H9 (cell line): ENCODE data around the gene IER5. TPM values are rescaled to one million over a fixed set of nuclear protein-coding genes. Genes with fewer than 3 reads are reported as not detected.

ENCODE experiments used
- DNase-seq: peaks from one replicate; pipeline ENCODE4 v3.0.0-alpha.2; 2017
- H2AFZ ChIP-seq: one replicate; pipeline ENCODE4 v1.6.1; 2013; ENCODE audit warnings: mild to moderate bottlenecking, low read length, control low read depth, moderate library complexity
- H2AK5ac ChIP-seq: 2 replicates; pipeline ENCODE4 v1.6.1; 2013; ENCODE audit warnings: low read length, control low read depth, mixed read lengths; ENCODE audit not compliant: insufficient read length
- H2BK120ac ChIP-seq: one replicate; pipeline ENCODE4 v1.6.1; 2013; ENCODE audit warnings: low read depth, mild to moderate bottlenecking, low read length, control low read depth, inconsistent platforms; ENCODE audit not compliant: poor library complexity, severe bottlenecking
- H2BK12ac ChIP-seq: 2 replicates; pipeline ENCODE4 v1.6.1; 2013; ENCODE audit warnings: low read length, control low read depth, mixed read lengths, low read depth; ENCODE audit not compliant: insufficient read length
- H2BK15ac ChIP-seq: 2 replicates; pipeline ENCODE4 v1.6.1; 2013; ENCODE audit warnings: low read depth, low read length, control low read depth
- H2BK20ac ChIP-seq: one replicate; pipeline ENCODE4 v1.6.1; 2013; ENCODE audit warnings: low read depth, mild to moderate bottlenecking, low read length, control low read depth, inconsistent platforms; ENCODE audit not compliant: poor library complexity, severe bottlenecking
- H2BK5ac ChIP-seq: 2 replicates; pipeline ENCODE4 v1.6.1; 2013; ENCODE audit warnings: low read length, control low read depth, mixed read lengths; ENCODE audit not compliant: insufficient read length
- H3K14ac ChIP-seq: 2 replicates; pipeline ENCODE4 v1.6.1; 2013; ENCODE audit warnings: low read length, control low read depth; ENCODE audit not compliant: insufficient read depth
- H3K18ac ChIP-seq: 2 replicates; pipeline ENCODE4 v1.6.1; 2013; ENCODE audit warnings: low read depth, mild to moderate bottlenecking, mixed read lengths, low read length, control low read depth; ENCODE audit not compliant: insufficient read length
- H3K23ac ChIP-seq: 2 replicates; pipeline ENCODE4 v1.6.1; 2013; ENCODE audit warnings: low read length, control low read depth, mixed read lengths, low read depth; ENCODE audit not compliant: insufficient read length
- H3K23me2 ChIP-seq: 2 replicates; pipeline ENCODE4 v1.6.1; 2013; ENCODE audit warnings: low read depth, mild to moderate bottlenecking, mixed read lengths, low read length, control low read depth; ENCODE audit not compliant: insufficient read length, poor library complexity, severe bottlenecking
- H3K27ac ChIP-seq: 2 replicates; pipeline ENCODE4 v1.5.1; 2013; ENCODE audit warnings: low read length, control low read depth, mixed read lengths, low read depth; ENCODE audit not compliant: insufficient read length
- H3K27me3 ChIP-seq: 2 replicates; pipeline ENCODE4 v1.6.1; 2013; ENCODE audit warnings: low read length, control low read depth, inconsistent platforms; ENCODE audit not compliant: insufficient read depth
- H3K4ac ChIP-seq: 2 replicates; pipeline ENCODE4 v1.6.1; 2013; ENCODE audit warnings: low read depth, mild to moderate bottlenecking, control low read depth, inconsistent platforms, low read length, moderate library complexity
- H3K4me1 ChIP-seq: 2 replicates; pipeline ENCODE4 v1.6.1; 2013; ENCODE audit warnings: low read length, control low read depth, inconsistent platforms; ENCODE audit not compliant: insufficient read depth
- H3K4me2 ChIP-seq: 2 replicates; pipeline ENCODE4 v1.6.1; 2013; ENCODE audit warnings: low read length, control low read depth, mixed read lengths; ENCODE audit not compliant: insufficient read length, insufficient read depth
- H3K56ac ChIP-seq: 2 replicates; pipeline ENCODE4 v1.6.1; 2013; ENCODE audit warnings: low read depth, mild to moderate bottlenecking, mixed read lengths, low read length, control low read depth; ENCODE audit not compliant: insufficient read length
- H3K79me1 ChIP-seq: 2 replicates; pipeline ENCODE4 v1.6.1; 2013; ENCODE audit warnings: low read depth, mild to moderate bottlenecking, moderate library complexity, low read length, control low read depth, inconsistent platforms; ENCODE audit not compliant: insufficient read depth, poor library complexity, severe bottlenecking
- H3K79me2 ChIP-seq: 2 replicates; pipeline ENCODE4 v1.6.1; 2013; ENCODE audit warnings: low read length, control low read depth, inconsistent platforms; ENCODE audit not compliant: insufficient read depth
- H3K9ac ChIP-seq: 2 replicates; pipeline ENCODE4 v1.6.1; 2013; ENCODE audit warnings: low read length, control low read depth, mixed read lengths; ENCODE audit not compliant: insufficient read length; ENCODE audit errors: extremely low read depth
- H3K9me3 ChIP-seq: one replicate; pipeline ENCODE4 v1.6.1; 2013; ENCODE audit warnings: low read depth, low read length, inconsistent platforms; ENCODE audit not compliant: control insufficient read depth
- H3T11ph ChIP-seq: one replicate; pipeline ENCODE4 v1.6.1; 2013; ENCODE audit warnings: mild to moderate bottlenecking, low read length, control low read depth, inconsistent platforms
- H4K20me1 ChIP-seq: one replicate; pipeline ENCODE4 v1.6.1; 2013; ENCODE audit not compliant: control insufficient read depth, insufficient read length, insufficient read depth
- H4K5ac ChIP-seq: 2 replicates; pipeline ENCODE4 v1.6.1; 2013; ENCODE audit warnings: low read depth, mild to moderate bottlenecking, mixed read lengths, low read length, control low read depth; ENCODE audit not compliant: insufficient read length
- H4K8ac ChIP-seq: replicated peaks from 2 replicates; pipeline ENCODE4 v1.6.1; 2013; ENCODE audit warnings: low read length, control low read depth, mixed read lengths, low read depth; ENCODE audit not compliant: insufficient read length
- H4K91ac ChIP-seq: 2 replicates; pipeline ENCODE4 v1.6.1; 2013; ENCODE audit warnings: low read depth, mild to moderate bottlenecking, moderate library complexity, mixed read lengths, low read length, control low read depth; ENCODE audit not compliant: insufficient read length
- H3K27ac Mint-ChIP-seq, 3 experiments: 2 replicates in 2 of 3; 3 replicates in 1 of 3; pipeline ENCODE4 v1.8.0; 2020 to 2021; ENCODE audit warnings: mixed read lengths in 3 of 3, mild to moderate bottlenecking in 1 of 3, moderate library complexity in 1 of 3
- H3K27me3 Mint-ChIP-seq: 2 replicates; pipeline ENCODE4 v1.8.0; 2021; ENCODE audit warnings: low read depth, mild to moderate bottlenecking, moderate library complexity, mixed read lengths
- H3K36me3 Mint-ChIP-seq, 3 experiments: 2 replicates in 2 of 3; 3 replicates in 1 of 3; pipeline ENCODE4 v1.8.0; 2020 to 2021; ENCODE audit warnings: low read depth in 3 of 3, mixed read lengths in 3 of 3; ENCODE audit not compliant: insufficient read depth in 1 of 3
- H3K4me1 Mint-ChIP-seq, 2 experiments: 2 replicates each; pipeline ENCODE4 v1.8.0; 2020; ENCODE audit warnings: mixed read lengths in 2 of 2
- H3K4me3 Mint-ChIP-seq, 2 experiments: 2 replicates in 1 of 2; 3 replicates in 1 of 2; pipeline ENCODE4 v1.8.0; 2020 to 2021; ENCODE audit warnings: mild to moderate bottlenecking in 2 of 2, mixed read lengths in 2 of 2, moderate library complexity in 1 of 2
- H3K9me3 Mint-ChIP-seq, 2 experiments: 2 replicates in 1 of 2; 3 replicates in 1 of 2; pipeline ENCODE4 v1.8.0; 2020; ENCODE audit warnings: mild to moderate bottlenecking in 2 of 2, mixed read lengths in 2 of 2, moderate library complexity in 1 of 2
- WGBS: extraction: QIAGEN DNeasy Blood & Tissue Kit; methylation state at CpG from one replicate; pipeline ENCODE4 v1.1.7; 2013; ENCODE audit warnings: missing lambda C conversion rate, low lambda C conversion rate, mixed read lengths; ENCODE audit not compliant: insufficient read length; ENCODE audit errors: extremely low coverage; 5-methylcytosine and 5-hydroxymethylcytosine counted together
- total RNA-seq: library from RNA; stranded (reverse); gene quantifications from 2 replicates; pipeline ENCODE4 v1.2.1, GENCODE V29; 2021
- TF ChIP-seq, protein P1 (sequence below): fragments of 200-600 bp; sonication (generic); conservative IDR thresholded peaks from 3 replicates; pipeline ENCODE4 v1.8.0; 2021; ENCODE audit warnings: antibody characterized with exemption, mild to moderate bottlenecking

IER5 gene
- total RNA-seq, 1 experiment from 2014 or later, result 6.7 TPM

DNA sequence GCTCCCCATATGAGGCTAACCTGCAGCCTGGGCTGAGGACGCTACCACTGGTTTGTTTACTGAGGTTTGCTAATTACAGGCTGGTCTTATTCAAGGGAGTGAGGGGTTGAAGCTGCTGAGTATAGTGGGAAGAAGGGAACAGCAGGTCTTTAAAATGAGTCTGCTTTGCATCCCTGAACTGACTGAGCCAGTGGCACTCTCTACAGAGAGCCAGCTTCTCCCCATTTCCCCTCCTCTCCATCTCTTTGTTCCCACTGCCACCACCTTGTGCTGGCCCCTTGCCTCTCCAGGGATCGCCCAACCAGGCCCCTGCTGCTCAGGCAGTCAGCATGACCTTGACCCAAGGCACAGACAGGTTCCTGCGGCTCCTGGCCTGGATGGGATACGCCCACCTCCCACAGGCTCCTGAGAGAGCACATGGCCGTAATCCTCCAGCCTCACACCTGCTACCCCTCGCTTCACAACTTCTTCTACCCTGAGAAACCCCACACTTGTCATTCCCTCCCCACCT is 45.0 kb downstream of the IER5 start:
- H3K4me2 ChIP-seq, result no peak overlapping the region
- no peak overlapping the region for H3K9ac ChIP-seq
- H3K18ac ChIP-seq, result no peak overlapping the region
- peaks cover 15% of the 10 kb centered on the region for H3K4me1 ChIP-seq
- Mint-ChIP-seq H3K36me3 (no peaks in the 10 kb centered on the region), H3K9me3 (peaks cover 0 to 2% of the 10 kb centered on the region in 2 experiments; a peak in 1 of 5 replicates), H3K4me3 (peak overlapping the region in 1 of 2 experiments; percentile 28; a peak in 2 of 5 replicates), H3K27me3 (peaks cover 18% of the 10 kb centered on the region), H3K27ac (peak overlapping the region; percentile 30 to 92 (median 64); a peak in 4 of 7 replicates), H3K4me1 (peaks cover 48 to 58% of the 10 kb centered on the region in 2 experiments)
- H4K5ac ChIP-seq, result no peak overlapping the region
- H4K91ac ChIP-seq, result no peak overlapping the region
- no peaks in the 10 kb centered on the region for H3K23me2 ChIP-seq
- DNase-seq, result peak; percentile 76
- TF ChIP-seq, protein P1, sequence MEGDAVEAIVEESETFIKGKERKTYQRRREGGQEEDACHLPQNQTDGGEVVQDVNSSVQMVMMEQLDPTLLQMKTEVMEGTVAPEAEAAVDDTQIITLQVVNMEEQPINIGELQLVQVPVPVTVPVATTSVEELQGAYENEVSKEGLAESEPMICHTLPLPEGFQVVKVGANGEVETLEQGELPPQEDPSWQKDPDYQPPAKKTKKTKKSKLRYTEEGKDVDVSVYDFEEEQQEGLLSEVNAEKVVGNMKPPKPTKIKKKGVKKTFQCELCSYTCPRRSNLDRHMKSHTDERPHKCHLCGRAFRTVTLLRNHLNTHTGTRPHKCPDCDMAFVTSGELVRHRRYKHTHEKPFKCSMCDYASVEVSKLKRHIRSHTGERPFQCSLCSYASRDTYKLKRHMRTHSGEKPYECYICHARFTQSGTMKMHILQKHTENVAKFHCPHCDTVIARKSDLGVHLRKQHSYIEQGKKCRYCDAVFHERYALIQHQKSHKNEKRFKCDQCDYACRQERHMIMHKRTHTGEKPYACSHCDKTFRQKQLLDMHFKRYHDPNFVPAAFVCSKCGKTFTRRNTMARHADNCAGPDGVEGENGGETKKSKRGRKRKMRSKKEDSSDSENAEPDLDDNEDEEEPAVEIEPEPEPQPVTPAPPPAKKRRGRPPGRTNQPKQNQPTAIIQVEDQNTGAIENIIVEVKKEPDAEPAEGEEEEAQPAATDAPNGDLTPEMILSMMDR, result no peak
- H3T11ph ChIP-seq, result no peak overlapping the region
- H3K4ac ChIP-seq, result no peak overlapping the region
- no peak overlapping the region for H2BK12ac ChIP-seq
- H3K79me1 ChIP-seq, result no peaks in the 10 kb centered on the region
- H4K20me1 ChIP-seq, result no peaks in the 10 kb centered on the region
- no peak overlapping the region for H4K8ac ChIP-seq
- H2AK5ac ChIP-seq, result no peak overlapping the region
- no peaks in the 10 kb centered on the region for H3K27me3 ChIP-seq
- no peaks in the 10 kb centered on the region for H3K79me2 ChIP-seq
- H2AFZ ChIP-seq, result no peak overlapping the region
- H3K9me3 ChIP-seq, result no peaks in the 10 kb centered on the region
- no peak overlapping the region for H3K23ac ChIP-seq
- H2BK20ac ChIP-seq, result no peak overlapping the region
- H2BK15ac ChIP-seq, result no peak overlapping the region
- no peak overlapping the region for H3K56ac ChIP-seq
- H3K14ac ChIP-seq, result no peak overlapping the region
- H2BK5ac ChIP-seq, result no peak overlapping the region
- no CpG with 5 or more reads among the region's 6 CpGs for WGBS
- no peak overlapping the region for H3K27ac ChIP-seq
- H2BK120ac ChIP-seq, result no peak overlapping the region
